Gastrocnemius medialis (tissue), 4 donors: ENCODE measurements around the gene SLC44A1. TPM values are rescaled to one million over a fixed set of nuclear protein-coding genes. Genes with fewer than 3 reads are reported as not detected.

Experiments
- ATAC-seq, 2 donors: fragments of 150-250 bp; one replicate each; pipeline ENCODE4 v1.9.1; 2016
- DNase-seq, 2 donors: peaks; one replicate each; pipeline ENCODE4 v3.0.0-alpha.2; 2019
- H3K27ac ChIP-seq, 4 donors: fragments of 200-600 bp; sonication (generic); 1 replicate in 1 of 4; 2 replicates in 3 of 4; pipeline ENCODE4 v1.5.1; 2016 to 2018; ENCODE audit warnings: mild to moderate bottlenecking in 2 of 4, moderate library complexity in 1 of 4
- H3K27me3 ChIP-seq, 3 donors: fragments of 200-600 bp; sonication (generic) in 2 of 3; 1 replicate in 1 of 3; 2 replicates in 2 of 3; pipeline versions ENCODE4 v1.5.1 to v1.6.0; 2016 to 2019; ENCODE audit warnings: mild to moderate bottlenecking in 1 of 3, moderate library complexity in 1 of 3
- H3K36me3 ChIP-seq, 2 donors: fragments of 200-600 bp; sonication (generic) in 1 of 2; one replicate each; pipeline ENCODE4 v1.5.1; 2017 to 2018
- H3K4me1 ChIP-seq, 2 donors: fragments of 200-600 bp; sonication (generic) in 1 of 2; one replicate each; pipeline ENCODE4 v1.5.1; 2016 to 2017; ENCODE audit warnings: mild to moderate bottlenecking in 2 of 2
- H3K4me3 ChIP-seq, 4 donors: fragments of 200-600 bp; sonication (generic) in 3 of 4; 1 replicate in 1 of 4; 2 replicates in 3 of 4; pipeline ENCODE4 v1.5.1; 2016 to 2019; ENCODE audit warnings: mild to moderate bottlenecking in 2 of 4
- H3K9me3 ChIP-seq, 3 donors: fragments of 200-600 bp; sonication (generic) in 2 of 3; 1 replicate in 1 of 3; 2 replicates in 2 of 3; pipeline ENCODE4 v1.5.1; 2016 to 2019
- POLR2A ChIP-seq, 2 donors: fragments of 450-650 bp; IDR thresholded peaks; one replicate each; pipeline ENCODE4 v1.6.1; 2017; ENCODE audit warnings: antibody characterized with exemption in 2 of 2, mild to moderate bottlenecking in 2 of 2, moderate library complexity in 2 of 2
- in situ Hi-C, 4 donors: fragments of 200-750 bp; cut with MboI; loops; one replicate each; pipeline versions ENCODE4 v1.15.0 to v1.8.0; 2017; ENCODE audit warnings: low sequenced_read_pairs in 4 of 4
- intact Hi-C: fragments of 100-400 bp; cut with DNase I; formaldehyde crosslinking; loops from one replicate; pipeline ENCODE4 v1.15.1; 2023; ENCODE audit warnings: low total_unique reads
- total RNA-seq, 4 donors: library from RNA; depleted of rRNA; stranded (reverse); fragments of >200 nt; gene quantifications; one replicate each; pipeline versions ENCODE4 v1.1.0 to v1.2.3, GENCODE V29; 2016
- TF ChIP-seq, protein P1 (sequence below), 5 experiments: fragments of 450-650 bp in 3 of 5; fragments of 200-600 bp in 2 of 5; sonication (generic) in 2 of 5; IDR thresholded peaks in 4 of 5; conservative IDR thresholded peaks in 1 of 5; 1 replicate in 4 of 5; 2 replicates in 1 of 5; pipeline ENCODE4 v1.5.1; 2016 to 2019; ENCODE audit warnings: antibody characterized with exemption in 5 of 5, mild to moderate bottlenecking in 3 of 5, moderate library complexity in 3 of 5

The SLC44A1 gene
- total RNA-seq, 4 donors from 2014 or later, result 5.4 to 15.9 (median 11.3) TPM

- ATAC-seq (no peak), DNase-seq (peak; percentile 5 to 22)
- no peak overlapping the region for H3K4me3 ChIP-seq
- no peaks in the 10 kb centered on the region for H3K9me3 ChIP-seq
- H3K27ac ChIP-seq, result no peak overlapping the region
- intact Hi-C loops, result no loop called here
- H3K4me1 ChIP-seq, result no peaks in the 10 kb centered on the region
- no peaks in the 10 kb centered on the region for H3K36me3 ChIP-seq
- H3K27me3 ChIP-seq, result no peaks in the 10 kb centered on the region
- no peak for TF ChIP-seq POLR2A (IDR thresholded peaks at IDR 0.05)
- TF ChIP-seq, protein P1, sequence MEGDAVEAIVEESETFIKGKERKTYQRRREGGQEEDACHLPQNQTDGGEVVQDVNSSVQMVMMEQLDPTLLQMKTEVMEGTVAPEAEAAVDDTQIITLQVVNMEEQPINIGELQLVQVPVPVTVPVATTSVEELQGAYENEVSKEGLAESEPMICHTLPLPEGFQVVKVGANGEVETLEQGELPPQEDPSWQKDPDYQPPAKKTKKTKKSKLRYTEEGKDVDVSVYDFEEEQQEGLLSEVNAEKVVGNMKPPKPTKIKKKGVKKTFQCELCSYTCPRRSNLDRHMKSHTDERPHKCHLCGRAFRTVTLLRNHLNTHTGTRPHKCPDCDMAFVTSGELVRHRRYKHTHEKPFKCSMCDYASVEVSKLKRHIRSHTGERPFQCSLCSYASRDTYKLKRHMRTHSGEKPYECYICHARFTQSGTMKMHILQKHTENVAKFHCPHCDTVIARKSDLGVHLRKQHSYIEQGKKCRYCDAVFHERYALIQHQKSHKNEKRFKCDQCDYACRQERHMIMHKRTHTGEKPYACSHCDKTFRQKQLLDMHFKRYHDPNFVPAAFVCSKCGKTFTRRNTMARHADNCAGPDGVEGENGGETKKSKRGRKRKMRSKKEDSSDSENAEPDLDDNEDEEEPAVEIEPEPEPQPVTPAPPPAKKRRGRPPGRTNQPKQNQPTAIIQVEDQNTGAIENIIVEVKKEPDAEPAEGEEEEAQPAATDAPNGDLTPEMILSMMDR (IDR thresholded peaks at IDR 0.05 in 4 of 5, conservative IDR thresholded peaks at IDR 0.05 in 1 of 5), result no peak
- in situ Hi-C loops, result loop anchor here in 1 of 4 donors (25.0 kb wide), 1 partner anchor 98 kb away; no protein-coding TSS in a partner anchor
Measured at GRCh38 chr9:105385381-105385985, 141.0 kb downstream of the SLC44A1 start.

GRCh38 chr9:105389796-105390195 lies 145.3 kb downstream of the SLC44A1 start:
- Histone ChIP-seq H3K36me3 (no peaks in the 10 kb centered on the region), H3K9me3 (no peaks in the 10 kb centered on the region), H3K4me3 (no peak overlapping the region), H3K27me3 (no peaks in the 10 kb centered on the region), H3K27ac (no peak overlapping the region), H3K4me1 (no peaks in the 10 kb centered on the region)
- intact Hi-C loops (no loop called here), in situ Hi-C loops (loop anchor here in 1 of 4 donors (25.0 kb wide), 1 partner anchor 102 kb away; no protein-coding TSS in a partner anchor)
- TF ChIP-seq POLR2A (IDR thresholded peaks at IDR 0.05), result no peak
- TF ChIP-seq, protein P1 (IDR thresholded peaks at IDR 0.05 in 4 of 5, conservative IDR thresholded peaks at IDR 0.05 in 1 of 5), result no peak
- DNase-seq (no peak), ATAC-seq (no peak)

DNA sequence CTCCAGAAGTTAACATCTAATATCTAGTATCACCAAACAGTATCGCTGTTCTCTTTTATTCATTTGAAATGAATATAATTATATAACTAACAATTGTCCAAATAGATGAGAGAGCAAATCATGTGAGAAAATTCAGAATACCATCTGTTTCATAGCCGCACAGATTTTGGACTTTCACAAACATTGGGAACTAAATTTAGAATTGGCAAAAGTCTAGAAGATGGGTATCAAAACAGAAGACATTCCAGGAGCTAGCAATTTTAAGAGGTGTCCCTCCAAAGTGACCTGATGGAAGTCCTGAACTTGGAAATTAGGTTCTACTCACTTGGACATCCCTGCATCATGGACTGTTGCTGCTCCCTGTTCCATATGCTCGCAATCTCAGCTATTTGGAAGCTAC lies 146.4 kb downstream of the SLC44A1 start:
- no peak overlapping the region for H3K4me3 ChIP-seq
- in situ Hi-C loops, result loop anchor here in 1 of 4 donors (25.0 kb wide), 1 partner anchor 104 kb away; no protein-coding TSS in a partner anchor
- ATAC-seq, result no peak
- no peak for DNase-seq
- no peaks in the 10 kb centered on the region for H3K27me3 ChIP-seq
- intact Hi-C loops, result no loop called here
- no peaks in the 10 kb centered on the region for H3K9me3 ChIP-seq
- TF ChIP-seq POLR2A (IDR thresholded peaks at IDR 0.05), result no peak
- TF ChIP-seq, protein P1 (IDR thresholded peaks at IDR 0.05 in 4 of 5, conservative IDR thresholded peaks at IDR 0.05 in 1 of 5), result no peak
- no peaks in the 10 kb centered on the region for H3K4me1 ChIP-seq
- H3K36me3 ChIP-seq, result no peaks in the 10 kb centered on the region
- no peak overlapping the region for H3K27ac ChIP-seq

GRCh38 chr9:105391288-105391687 lies 146.8 kb downstream of the SLC44A1 start:
- ATAC-seq (no peak), DNase-seq (no peak)
- Histone ChIP-seq H3K4me3 (no peak overlapping the region), H3K27ac (no peak overlapping the region), H3K27me3 (no peaks in the 10 kb centered on the region), H3K9me3 (no peaks in the 10 kb centered on the region), H3K36me3 (no peaks in the 10 kb centered on the region), H3K4me1 (no peaks in the 10 kb centered on the region)
- TF ChIP-seq POLR2A (IDR thresholded peaks at IDR 0.05), result no peak
- intact Hi-C loops (no loop called here), in situ Hi-C loops (loop anchor here in 1 of 4 donors (25.0 kb wide), 1 partner anchor 104 kb away; no protein-coding TSS in a partner anchor)

DNA sequence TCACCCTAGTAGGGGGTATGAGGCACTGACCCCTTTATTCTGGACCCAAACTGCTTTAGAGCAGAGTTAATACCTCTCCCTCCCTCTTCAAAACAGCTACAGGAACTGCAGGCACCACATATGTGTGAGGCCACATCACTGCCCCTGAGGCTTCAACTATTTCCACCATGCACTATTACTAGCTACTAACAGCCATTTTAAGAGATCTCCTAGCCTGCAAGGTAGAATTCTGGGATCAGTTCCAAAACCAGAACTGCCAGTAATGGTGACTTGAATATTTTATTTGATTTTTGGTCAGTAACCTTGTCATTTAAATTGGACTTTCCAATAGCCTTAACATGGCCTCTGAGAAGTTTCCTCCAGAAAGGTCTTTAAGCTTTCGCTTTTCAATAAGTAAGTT lies 148.1 kb downstream of the SLC44A1 start:
- Histone ChIP-seq H3K4me3 (no peak overlapping the region), H3K36me3 (no peaks in the 10 kb centered on the region), H3K27me3 (no peaks in the 10 kb centered on the region), H3K27ac (no peak overlapping the region), H3K4me1 (no peaks in the 10 kb centered on the region), H3K9me3 (no peaks in the 10 kb centered on the region)
- no peak for TF ChIP-seq POLR2A (IDR thresholded peaks at IDR 0.05)
- TF ChIP-seq, protein P1 (IDR thresholded peaks at IDR 0.05 in 4 of 5, conservative IDR thresholded peaks at IDR 0.05 in 1 of 5), result no peak
- ATAC-seq (no peak), DNase-seq (no peak)
- in situ Hi-C loops (loop anchor here in 1 of 4 donors (25.0 kb wide), 1 partner anchor 105 kb away; no protein-coding TSS in a partner anchor), intact Hi-C loops (no loop called here)
